K562 (cell line): ENCODE measurements around the gene GHR. TPM values are rescaled to one million over a fixed set of nuclear protein-coding genes. Genes with fewer than 3 reads are reported as not detected.

ENCODE experiments used
- ATAC-seq: fragments of 200-7000 bp; cut with Tn5 transposase; 3 replicates; pipeline ENCODE4 v1.9.1; 2020; ENCODE audit warnings: moderate library complexity
- BruUV-seq: library from RNA; stranded (reverse); fragments of 400-500 nt; replicated peaks from 2 replicates; lab custom pipeline; 2021; lab: Mats Ljungman, UMichigan
- CTCF ChIA-PET: fragments of 300-600 bp; formaldehyde crosslinking; extraction: SDS; loops from one replicate; lab custom pipeline; 2021; ENCODE audit warnings: low intra/inter-chr PET ratio; lab: Yijun Ruan, JAX
- POLR2A ChIA-PET: fragments of 300-600, 350-650 bp; sonication (Branson Sonifier 250); formaldehyde crosslinking; extraction: SDS; loops from one replicate; lab custom pipeline; 2021; ENCODE audit warnings: antibody characterized with exemption, inconsistent platforms; lab: Yijun Ruan, JAX
- DNase-seq, 4 experiments: peaks; one replicate each; pipeline versions ENCODE4 v3.0.0 to v3.0.0-alpha.2; 2011 to 2018; ENCODE audit warnings: low spot score in 3 of 4, mixed read lengths in 3 of 4; ENCODE audit errors: extremely low read depth in 1 of 4
- FAIRE-seq: peaks from 2 replicates; lab custom pipeline; 2011; peaks lifted over from hg19 to GRCh38; lab: Jason Lieb, UNC
- H2AFZ ChIP-seq: 2 replicates; pipeline ENCODE4 v1.6.0; 2011; ENCODE audit warnings: low read depth, low read length, control low read depth, inconsistent platforms
- H3K27ac ChIP-seq: fragments of 200-600 bp; 3 replicates; pipeline ENCODE4 v1.8.0; 2011; ENCODE audit warnings: low read depth, mild to moderate bottlenecking, control low read depth, inconsistent platforms, low read length, moderate library complexity, mixed read lengths; ENCODE audit errors: extremely low read depth
- H3K27me3 ChIP-seq, 2 experiments: fragments of 300-600 bp in 1 of 2; 2 replicates in 1 of 2; 3 replicates in 1 of 2; pipeline versions ENCODE4 v1.6.0 to v1.8.0; 2011; ENCODE audit warnings: inconsistent platforms in 2 of 2, low read length in 2 of 2, mild to moderate bottlenecking in 1 of 2, mixed read lengths in 1 of 2, moderate library complexity in 1 of 2; ENCODE audit not compliant: control insufficient read depth in 2 of 2, insufficient read depth in 2 of 2
- H3K36me3 ChIP-seq: fragments of 300-600 bp; 3 replicates; pipeline ENCODE4 v1.8.0; 2011; ENCODE audit warnings: mild to moderate bottlenecking, low read length, inconsistent platforms; ENCODE audit not compliant: control insufficient read depth, insufficient read depth
- H3K4me1 ChIP-seq, 2 experiments: fragments of 200-600 bp in 1 of 2; replicated peaks in 1 of 2; 2 replicates in 1 of 2; 3 replicates in 1 of 2; pipeline versions ENCODE4 v1.5.1 to v1.8.0; 2011; ENCODE audit warnings: inconsistent platforms in 2 of 2, low read length in 2 of 2, mild to moderate bottlenecking in 1 of 2, mixed read lengths in 1 of 2, moderate library complexity in 1 of 2; ENCODE audit not compliant: control insufficient read depth in 2 of 2, insufficient read depth in 2 of 2
- H3K4me2 ChIP-seq: 2 replicates; pipeline ENCODE4 v1.6.1; 2011; ENCODE audit warnings: low read length, control low read depth, inconsistent platforms, mixed read lengths; ENCODE audit not compliant: insufficient read depth
- H3K4me3 ChIP-seq: fragments of 200-600 bp; sonication (generic), shearing (Covaris generic); 2 replicates; pipeline ENCODE4 v1.5.1; 2016; ENCODE audit warnings: control low read depth, inconsistent platforms
- H3K79me2 ChIP-seq: fragments of 200-600 bp; 3 replicates; pipeline ENCODE4 v1.8.0; 2011; ENCODE audit warnings: low read length, inconsistent platforms; ENCODE audit not compliant: control insufficient read depth, insufficient read depth
- H3K9ac ChIP-seq, 2 experiments: 2 replicates each; pipeline versions ENCODE4 v1.6.0 to v1.6.1; 2011; ENCODE audit warnings: low read depth in 2 of 2, low read length in 2 of 2, control low read depth in 1 of 2, inconsistent platforms in 1 of 2, mild to moderate bottlenecking in 1 of 2, mixed read lengths in 1 of 2; ENCODE audit not compliant: insufficient read depth in 1 of 2
- H3K9me1 ChIP-seq: one replicate; pipeline ENCODE4 v1.6.0; 2011; ENCODE audit warnings: inconsistent platforms, mild to moderate bottlenecking, low read length, moderate library complexity; ENCODE audit not compliant: control insufficient read depth, insufficient read depth
- H3K9me3 ChIP-seq: replicated peaks from 2 replicates; pipeline ENCODE4 v1.5.1; 2011; ENCODE audit warnings: low read depth, low read length, inconsistent platforms; ENCODE audit not compliant: control insufficient read depth, insufficient read depth
- H4K20me1 ChIP-seq: replicated peaks from 2 replicates; pipeline ENCODE4 v1.6.1; 2011; ENCODE audit warnings: low read length, inconsistent platforms, mixed read lengths; ENCODE audit not compliant: control insufficient read depth, insufficient read depth
- ARID1B ChIP-seq: fragments of 450-650 bp; IDR thresholded peaks from 2 replicates; pipeline ENCODE4 v1.6.1; 2016; ENCODE audit warnings: antibody characterized with exemption, mild to moderate bottlenecking, inconsistent platforms
- BHLHE40 ChIP-seq: IDR thresholded peaks from 2 replicates; pipeline ENCODE4 v1.6.1; 2011; ENCODE audit warnings: low read length, improper control_type of control experiment
- CBFA2T2 ChIP-seq: fragments of 450-650 bp; conservative IDR thresholded peaks from 2 replicates; pipeline ENCODE4 v1.6.1; 2017; ENCODE audit warnings: mild to moderate bottlenecking
- CBFA2T3 ChIP-seq: fragments of 450-650 bp; IDR thresholded peaks from 2 replicates; pipeline ENCODE4 v1.6.1; 2017
- CBX8 ChIP-seq: fragments of 200-600 bp; sonication (generic); IDR thresholded peaks from 2 replicates; pipeline ENCODE4 v1.6.1; 2012; ENCODE audit warnings: borderline replicate concordance, mixed run types, low read depth, mild to moderate bottlenecking, moderate library complexity, mixed read lengths, low read length, control low read depth, inconsistent platforms; ENCODE audit not compliant: poor library complexity, severe bottlenecking; ENCODE audit errors: extremely low read depth
- DACH1 ChIP-seq: fragments of 450-650 bp; IDR thresholded peaks from 2 replicates; pipeline ENCODE4 v1.6.1; 2018; ENCODE audit not compliant: partially characterized antibody
- GATAD2A ChIP-seq: fragments of 450-650 bp; IDR thresholded peaks from 2 replicates; pipeline ENCODE4 v1.6.1; 2017
- JUND ChIP-seq, 2 experiments: IDR thresholded peaks; 2 replicates in 1 of 2; 3 replicates in 1 of 2; pipeline ENCODE4 v1.6.1; 2011; ENCODE audit warnings: borderline replicate concordance in 2 of 2, low read depth in 2 of 2, low read length in 2 of 2, improper control_type of control experiment in 1 of 2, missing biosample characterization in 1 of 2, missing genetic modification characterization in 1 of 2, missing genetic modification reagents in 1 of 2
- KDM1A ChIP-seq, 2 experiments: fragments of 450-650 bp; IDR thresholded peaks; 2 replicates each; pipeline ENCODE4 v1.6.1; 2016; ENCODE audit warnings: mild to moderate bottlenecking in 2 of 2
- LCOR ChIP-seq: sonication (generic); formaldehyde crosslinking; IDR thresholded peaks from 2 replicates; pipeline ENCODE4 v1.8.0; 2022; ENCODE audit warnings: mild to moderate bottlenecking, missing genetic modification reagents
- MEIS2 ChIP-seq: fragments of 450-650 bp; IDR thresholded peaks from 2 replicates; pipeline ENCODE4 v1.6.1; 2014; ENCODE audit warnings: mild to moderate bottlenecking; ENCODE audit not compliant: partially characterized antibody
- NR2C2 ChIP-seq, 2 experiments: fragments of 200-800 bp in 1 of 2; sonication (Bioruptor generic) in 1 of 2; sonication (generic) in 1 of 2; formaldehyde crosslinking in 1 of 2; IDR thresholded peaks; 2 replicates each; pipeline versions ENCODE4 v1.6.1 to v1.8.0; 2016 to 2022; ENCODE audit warnings: mild to moderate bottlenecking in 1 of 2, missing compliant biosample characterization in 1 of 2, missing genetic modification characterization in 1 of 2, missing genetic modification reagents in 1 of 2
- SMAD4 ChIP-seq: fragments of 250-450 bp; sonication (Bioruptor Pico); conservative IDR thresholded peaks from 2 replicates; pipeline ENCODE4 v1.8.0; 2021; ENCODE audit warnings: inconsistent platforms, mild to moderate bottlenecking, moderate library complexity
- TRIM28 ChIP-seq: fragments of 450-650 bp; IDR thresholded peaks from 2 replicates; pipeline ENCODE4 v1.6.1; 2017
- ZNF445 ChIP-seq: fragments of 250-450 bp; sonication (Bioruptor Pico); IDR thresholded peaks from 2 replicates; pipeline ENCODE4 v1.4.0; 2020; ENCODE audit warnings: low read depth, mild to moderate bottlenecking, moderate library complexity
- ZNF592 ChIP-seq: fragments of 450-650 bp; IDR thresholded peaks from 2 replicates; pipeline ENCODE4 v1.6.1; 2017; ENCODE audit warnings: antibody characterized with exemption, mild to moderate bottlenecking
- WGBS: fragments of 100-300 bp; shearing (Covaris generic); methylation state at CpG from one replicate; pipeline ENCODE4 v1.1.6; 2016; ENCODE audit warnings: low coverage, mixed read lengths; ENCODE audit not compliant: insufficient coverage; ENCODE audit errors: missing lambda C conversion rate; 5-methylcytosine and 5-hydroxymethylcytosine counted together
- in situ Hi-C: fragments of 300-500 bp; cut with MboI; formaldehyde crosslinking; loops from 4 replicates; pipeline ENCODE4 v1.15.0; 2018; ENCODE audit warnings: inconsistent platforms, mixed read lengths
- intact Hi-C: fragments of 100-400 bp; cut with micrococcal nuclease; formaldehyde crosslinking; loops from 2 replicates; pipeline ENCODE4 v1.14.2; 2022
- polyA plus RNA-seq, 8 experiments: library from polyadenylated mRNA; depleted of rRNA in 4 of 8; stranded (reverse) in 5 of 8; unstranded in 3 of 8; fragments of >200 nt; fragmentation: Nextera tagmentation in 2 of 8; fragmentation: Illumina TruSeq in 1 of 8; extraction: Ambion mirVana in 2 of 8; extraction: Trizol in 1 of 8; gene quantifications; 2 replicates each; pipeline versions ENCODE4 v1.2.1 to v1.2.3, GENCODE V29; 2011 to 2014; ENCODE audit warnings: inconsistent platforms in 1 of 8, missing spikeins in 1 of 8
- total RNA-seq, 7 experiments: library from RNA; depleted of rRNA in 6 of 7; stranded (reverse); fragments of >200 nt in 6 of 7; fragmentation: Illumina TruSeq in 2 of 7; extraction: Trizol in 2 of 7; gene quantifications; 2 replicates each; pipeline versions ENCODE4 v1.2.1 to v1.2.3, GENCODE V29; 2011 to 2021; ENCODE audit warnings: low replicate concordance in 1 of 7
- TF ChIP-seq, protein P1 (sequence below): fragments of 450-650 bp; conservative IDR thresholded peaks from 2 replicates; pipeline ENCODE4 v1.6.1; 2016; ENCODE audit warnings: missing genetic modification characterization, low read depth, mild to moderate bottlenecking, missing compliant biosample characterization, moderate library complexity

The GHR gene
- total and polyA plus RNA-seq, 9 of the 15 experiments (the other 6 are each of a cell fraction or from before 2014, with no cell fraction given): 0.01 to 0.13 (median 0.07) TPM; not detected in 5

- DNase-seq (peak in 2 of 4 experiments; percentile 31 to 60), ATAC-seq (peak; percentile 26), FAIRE-seq (peak; percentile 42)
- Histone ChIP-seq H3K9ac (peak overlapping the region in 1 of 2 experiments; percentile 66; a peak in 1 of 4 replicates), H3K27ac (0 out of 3 replicates have a peak overlapping the region, but pooled peaks have one; percentile 9), H3K9me3 (no peaks in the 10 kb centered on the region), H3K27me3 (no peaks in the 10 kb centered on the region), H2AFZ (peak overlapping the region; percentile 54), H3K4me2 (peak overlapping the region; percentile 52; the same call in 1 of the 2 replicates), H4K20me1 (no peaks in the 10 kb centered on the region), H3K4me3 (no peak overlapping the region), H3K79me2 (no peaks in the 10 kb centered on the region), H3K4me1 (peaks cover 6 to 34% of the 10 kb centered on the region in 2 experiments), H3K36me3 (no peaks in the 10 kb centered on the region), H3K9me1 (no peaks in the 10 kb centered on the region)
- ChIA-PET POLR2A (interaction anchor here (0.6 to 1.3 kb wide), 5 partner anchors 9 to 666 kb away, joined by 3 to 6 read pairs (median 4); partner anchors contain the start of gene FBXO4), CTCF (no interaction called here)
- BruUV-seq: no TSS peak
- 2% methylated on average over 7 of the region's 7 CpGs for WGBS
- intact Hi-C loops (no loop called here), in situ Hi-C loops (loop anchor here (25.0 kb wide), 2 partner anchors 296 to 729 kb away; partner anchors contain the start of gene OXCT1)
- TF ChIP-seq MEIS2 (peak; percentile 52), LCOR (CRISPR knock-in tag) (no peak), NR2C2 (CRISPR knock-in tag; IDR thresholded peaks at IDR 0.05) (no peak), NR2C2 (tag; IDR thresholded peaks at IDR 0.05) (peak; percentile 69), JUND (IDR thresholded peaks at IDR 0.05; ENCODE audit: borderline replicate concordance, low read depth, low read length) (no peak), JUND (tag; IDR thresholded peaks at IDR 0.05; ENCODE audit: borderline replicate concordance, low read depth, low read length) (peak; percentile 4; the same call in 1 of the 3 replicates), GATAD2A (no peak), ZNF592 (0 out of 2 replicates have a peak, but pooled peaks have one; percentile 27), CBFA2T3 (peak; percentile 71), TRIM28 (no peak), CBX8 (no peak), KDM1A (IDR thresholded peaks at IDR 0.05) (no peak), CBFA2T2 (peak; percentile 41; the same call in 1 of the 2 replicates), SMAD4 (CRISPR knock-in tag) (peak; percentile 33; the same call in 1 of the 2 replicates), ZNF445 (CRISPR knock-in tag) (no peak), BHLHE40 (0 out of 2 replicates have a peak, but pooled peaks have one; percentile 6), ARID1B (0 out of 2 replicates have a peak, but pooled peaks have one; percentile 17), DACH1 (peak; percentile 63)
- TF ChIP-seq, protein P1, sequence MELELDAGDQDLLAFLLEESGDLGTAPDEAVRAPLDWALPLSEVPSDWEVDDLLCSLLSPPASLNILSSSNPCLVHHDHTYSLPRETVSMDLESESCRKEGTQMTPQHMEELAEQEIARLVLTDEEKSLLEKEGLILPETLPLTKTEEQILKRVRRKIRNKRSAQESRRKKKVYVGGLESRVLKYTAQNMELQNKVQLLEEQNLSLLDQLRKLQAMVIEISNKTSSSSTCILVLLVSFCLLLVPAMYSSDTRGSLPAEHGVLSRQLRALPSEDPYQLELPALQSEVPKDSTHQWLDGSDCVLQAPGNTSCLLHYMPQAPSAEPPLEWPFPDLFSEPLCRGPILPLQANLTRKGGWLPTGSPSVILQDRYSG (tag): peak; percentile 78; the same call in 1 of the 2 replicates
These were observed 167.8 kb downstream of the GHR start for GRCh38 chr5:42591015-42591414.
